ENCODE data around the gene HELZ. TPM values are rescaled to one million over a fixed set of nuclear protein-coding genes. Genes with fewer than 3 reads are reported as not detected.

The HELZ gene
- total and polyA plus RNA-seq, 4 donors = 3.8 to 69.2 (median 25.7) TPM

DNA sequence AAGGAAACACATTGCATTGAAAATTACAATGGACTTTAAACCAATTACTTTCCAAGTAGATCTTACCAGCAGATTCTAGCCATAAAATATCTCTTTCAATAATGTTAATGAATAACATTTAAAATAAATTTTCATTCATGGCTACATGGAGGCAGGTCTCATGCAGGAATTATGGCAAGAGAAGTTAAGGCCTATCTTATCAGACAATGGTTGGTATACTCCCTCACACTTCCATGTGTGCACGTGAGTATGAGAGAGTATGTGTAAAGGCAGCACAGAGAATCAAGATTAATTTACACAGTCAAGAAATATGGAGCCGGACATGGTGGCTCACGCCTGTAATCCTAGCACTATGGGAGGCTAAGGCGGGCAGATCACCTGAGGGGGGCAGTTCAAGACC is 76.5 kb downstream of the HELZ start:
- TF ChIP-seq SP1 (IDR thresholded peaks at IDR 0.05) (no peak), YY1 (IDR thresholded peaks at IDR 0.05) (no peak), NR2F2 (IDR thresholded peaks at IDR 0.05) (no peak), TAF1 (conservative IDR thresholded peaks at IDR 0.05) (no peak), HNF4A (conservative IDR thresholded peaks at IDR 0.05) (no peak), CTCF (IDR thresholded peaks at IDR 0.05; ENCODE audit: low read depth, low read length, missing input control) (no peak), REST (IDR thresholded peaks at IDR 0.05) (no peak), JUND (IDR thresholded peaks at IDR 0.05) (no peak), RXRA (IDR thresholded peaks at IDR 0.05) (no peak), HNF4G (IDR thresholded peaks at IDR 0.05) (no peak), GABPA (IDR thresholded peaks at IDR 0.05 in 1 of 2, conservative IDR thresholded peaks at IDR 0.05 in 1 of 2) (no peak), MAX (IDR thresholded peaks at IDR 0.05) (no peak), FOXA1 (IDR thresholded peaks at IDR 0.05) (no peak), FOXA2 (IDR thresholded peaks at IDR 0.05) (no peak), ATF3 (IDR thresholded peaks at IDR 0.05) (no peak)
- H3K36me3 ChIP-seq (ENCODE audit: control insufficient read depth in 4 of 4, insufficient read depth in 3 of 4, low read depth in 1 of 4, low read length in 3 of 4) = peaks cover 2 to 41% (median 17%) of the 10 kb centered on the region in 4 donors
- H3K9ac ChIP-seq (ENCODE audit: low read depth in 1 of 2, low read length in 2 of 2) = no peak overlapping the region
- H3K9me3 ChIP-seq (ENCODE audit: control insufficient read depth in 4 of 4, low read length in 3 of 4) = no peaks in the 10 kb centered on the region
- 96% methylated on average over 4 of the region's 4 CpGs for WGBS
- no peak overlapping the region for H3K27ac ChIP-seq (ENCODE audit: low read depth in 1 of 2, low read length in 2 of 2)
- no peak for DNase-seq (ENCODE audit: low spot score)
- H3K4me1 ChIP-seq (ENCODE audit: control insufficient read depth in 4 of 4, insufficient read depth in 4 of 4, low read length in 3 of 4) = no peaks in the 10 kb centered on the region
- no peaks in the 10 kb centered on the region for H3K27me3 ChIP-seq (ENCODE audit: control insufficient read depth in 4 of 4, insufficient read depth in 4 of 4, low read length in 3 of 4)
- no peak overlapping the region for H3K4me3 ChIP-seq (ENCODE audit: low read depth in 1 of 3, low read length in 3 of 3)

GRCh38 chr17:67165201-67165600 is 79.8 kb downstream of the HELZ start:
- Histone ChIP-seq H3K36me3 (ENCODE audit: control insufficient read depth in 4 of 4, insufficient read depth in 3 of 4, low read depth in 1 of 4, low read length in 3 of 4) (peaks cover 2 to 56% (median 26%) of the 10 kb centered on the region in 4 donors), H3K27ac (ENCODE audit: low read depth in 1 of 2, low read length in 2 of 2) (no peak overlapping the region), H3K9me3 (ENCODE audit: control insufficient read depth in 4 of 4, low read length in 3 of 4) (no peaks in the 10 kb centered on the region), H3K4me1 (ENCODE audit: control insufficient read depth in 4 of 4, insufficient read depth in 4 of 4, low read length in 3 of 4) (no peaks in the 10 kb centered on the region), H3K27me3 (ENCODE audit: control insufficient read depth in 4 of 4, insufficient read depth in 4 of 4, low read length in 3 of 4) (no peaks in the 10 kb centered on the region), H3K4me3 (ENCODE audit: low read depth in 1 of 3, low read length in 3 of 3) (no peak overlapping the region), H3K9ac (ENCODE audit: low read depth in 1 of 2, low read length in 2 of 2) (no peak overlapping the region)
- DNase-seq (ENCODE audit: low spot score) = no peak
- 81% methylated on average over 6 of the region's 6 CpGs for WGBS
- TF ChIP-seq EGR1 (IDR thresholded peaks at IDR 0.05; ENCODE audit: low read depth in 2 of 2) (no peak), NR2F2 (IDR thresholded peaks at IDR 0.05) (no peak), HNF4G (IDR thresholded peaks at IDR 0.05) (no peak), FOXA2 (IDR thresholded peaks at IDR 0.05) (no peak), HNF4A (conservative IDR thresholded peaks at IDR 0.05) (no peak), TAF1 (conservative IDR thresholded peaks at IDR 0.05) (no peak), ZBTB33 (IDR thresholded peaks at IDR 0.05) (no peak), YY1 (IDR thresholded peaks at IDR 0.05) (no peak), REST (IDR thresholded peaks at IDR 0.05) (no peak), FOXA1 (IDR thresholded peaks at IDR 0.05) (no peak), RAD21 (IDR thresholded peaks at IDR 0.05) (no peak), ATF3 (IDR thresholded peaks at IDR 0.05) (no peak), MAX (IDR thresholded peaks at IDR 0.05) (no peak), RXRA (IDR thresholded peaks at IDR 0.05) (no peak)
